ENCODE measurements around the gene TH. TPM values are rescaled to one million over a fixed set of nuclear protein-coding genes. Genes with fewer than 3 reads are reported as not detected.

The TH gene
- total RNA-seq, 2 donors from 2014 or later: not detected

DNA sequence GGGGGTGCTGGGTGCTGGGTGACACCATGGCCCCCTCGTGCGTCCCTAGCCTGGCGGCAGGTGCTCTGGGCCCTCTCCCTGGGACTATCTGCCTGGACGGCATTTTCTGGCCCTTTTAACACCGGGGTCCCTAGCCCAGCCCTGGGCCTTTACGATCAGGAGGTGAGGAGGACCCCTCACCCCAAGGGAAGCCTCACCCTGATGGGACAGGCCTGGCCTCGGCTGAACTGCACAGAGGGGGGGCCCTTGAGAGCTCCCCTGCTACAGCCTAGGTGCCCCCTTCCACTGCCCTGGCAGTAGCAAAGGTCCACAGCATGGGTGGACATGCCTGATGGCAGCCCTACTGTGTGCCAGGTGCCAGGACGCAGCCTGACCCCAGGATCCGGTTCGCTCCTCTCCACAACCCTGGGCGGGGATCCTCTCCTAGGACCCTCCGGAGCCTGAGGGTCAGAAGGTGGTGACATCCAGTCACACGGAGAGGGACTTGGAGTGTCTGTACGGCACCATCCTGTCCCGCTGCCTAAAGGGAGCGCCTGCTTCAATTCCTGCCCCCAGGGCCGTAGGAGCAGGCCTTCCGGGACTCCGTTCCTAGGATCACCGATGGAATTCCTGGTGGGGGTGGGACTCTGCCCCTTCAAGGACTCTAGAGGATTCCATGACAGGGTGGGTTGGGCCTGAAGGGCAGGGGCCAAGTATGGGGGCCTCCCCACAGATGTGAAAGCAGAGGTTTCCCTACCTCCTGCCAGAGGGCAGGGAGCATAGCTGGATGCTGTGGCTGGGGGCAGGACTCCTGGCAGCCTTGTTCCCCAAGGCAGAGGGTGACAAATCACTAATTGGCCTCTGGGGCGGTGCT, 33.0 kb upstream of the TH start:
- H3K27ac Mint-ChIP-seq: no peak overlapping the region
- no peak overlapping the region for H3K4me3 Mint-ChIP-seq
- H3K36me3 Mint-ChIP-seq (ENCODE audit: low read depth): no peaks in the 10 kb centered on the region
- peaks cover 7% of the 10 kb centered on the region for H3K27me3 Mint-ChIP-seq
- DNase-seq (peak; percentile 1 to 5 (median 3)), ATAC-seq (no peak)
- H3K9me3 ChIP-seq (ENCODE audit: control insufficient read depth, low read length, poor library complexity, severe bottlenecking): no peaks in the 10 kb centered on the region
- no peaks in the 10 kb centered on the region for H3K4me1 Mint-ChIP-seq

DNA sequence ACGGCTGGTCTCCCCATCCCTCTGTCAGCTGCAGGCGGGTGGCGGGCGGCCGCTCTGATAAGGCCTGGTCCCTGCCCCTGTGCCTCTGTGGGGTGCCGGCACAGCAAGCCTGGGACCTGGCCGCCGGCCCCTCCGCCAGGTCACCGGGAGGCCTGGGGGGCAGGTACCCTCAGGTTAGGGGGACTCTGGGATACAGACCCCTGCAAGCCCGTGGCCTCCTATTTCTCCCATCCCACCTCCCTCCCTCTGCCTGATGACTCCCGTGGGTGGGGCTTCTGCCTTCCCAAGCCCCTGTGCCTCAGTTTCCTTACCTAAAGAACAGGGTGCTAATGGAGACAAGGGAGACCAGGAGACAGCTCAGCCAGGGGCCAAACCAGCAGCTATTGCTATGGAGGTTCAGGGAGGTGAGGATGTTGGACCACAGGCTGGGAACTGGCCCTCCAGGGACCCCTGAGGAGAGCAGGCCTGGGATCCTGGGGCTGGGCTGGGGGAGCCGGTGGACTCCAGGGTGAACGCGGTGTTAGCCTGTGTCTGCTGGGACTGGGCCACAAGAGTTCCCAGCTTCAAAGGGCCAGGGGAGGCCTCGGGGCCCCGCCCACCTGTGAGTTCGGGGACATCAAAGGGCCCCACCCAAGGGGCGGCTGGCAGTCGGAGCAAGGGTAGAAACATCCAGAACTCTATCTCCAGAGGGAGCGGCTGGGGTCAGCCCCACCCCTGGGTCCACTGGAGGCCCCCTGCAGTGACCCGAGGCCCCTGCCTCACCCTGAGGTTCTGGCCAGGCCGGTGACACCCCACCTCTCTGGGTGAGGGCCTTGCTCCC, 32.0 kb upstream of the TH start:
- H3K27ac Mint-ChIP-seq: no peak overlapping the region
- peaks cover 7% of the 10 kb centered on the region for H3K27me3 Mint-ChIP-seq
- no peak overlapping the region for H3K4me3 Mint-ChIP-seq
- no peak for ATAC-seq
- no peaks in the 10 kb centered on the region for H3K36me3 Mint-ChIP-seq (ENCODE audit: low read depth)
- H3K9me3 ChIP-seq (ENCODE audit: control insufficient read depth, low read length, poor library complexity, severe bottlenecking): no peaks in the 10 kb centered on the region
- peak in 2 of 3 donors; percentile 6 to 8 for DNase-seq
- no peaks in the 10 kb centered on the region for H3K4me1 Mint-ChIP-seq

DNA sequence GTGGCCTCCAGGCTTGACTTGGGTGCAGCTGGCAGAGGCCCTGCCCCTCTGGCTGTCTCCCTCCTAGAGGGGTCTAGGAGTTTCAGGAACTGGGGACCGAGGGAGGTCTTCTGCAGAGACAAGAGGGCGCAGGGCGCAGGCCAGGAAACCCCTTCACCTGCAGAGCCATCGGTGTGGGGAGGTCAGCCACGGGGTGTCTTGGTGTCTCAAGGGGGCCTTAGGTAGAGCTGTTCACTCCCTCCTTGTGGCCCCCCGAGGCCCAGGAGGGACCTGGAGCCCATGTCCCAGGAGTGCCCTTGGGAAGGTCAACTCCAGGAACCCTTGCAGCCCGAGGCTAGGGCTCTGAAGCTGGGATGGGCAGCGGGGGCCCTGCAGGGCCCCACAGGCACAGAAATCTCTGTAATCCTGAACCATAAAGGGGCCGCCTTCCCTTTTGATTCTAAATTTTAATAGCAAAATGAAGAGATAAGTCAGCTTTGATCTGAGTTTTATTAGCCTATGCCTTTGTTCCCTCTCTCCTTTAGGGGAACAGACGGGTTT, 31.4 kb upstream of the TH start:
- H3K4me1 Mint-ChIP-seq: no peaks in the 10 kb centered on the region
- H3K4me3 Mint-ChIP-seq: no peak overlapping the region
- H3K27me3 Mint-ChIP-seq: peaks cover 3% of the 10 kb centered on the region
- H3K9me3 ChIP-seq (ENCODE audit: control insufficient read depth, low read length, poor library complexity, severe bottlenecking): no peaks in the 10 kb centered on the region
- ATAC-seq (no peak), DNase-seq (peak in 1 of 3 donors; percentile 0)
- no peaks in the 10 kb centered on the region for H3K36me3 Mint-ChIP-seq (ENCODE audit: low read depth)
- no peak overlapping the region for H3K27ac Mint-ChIP-seq

DNA sequence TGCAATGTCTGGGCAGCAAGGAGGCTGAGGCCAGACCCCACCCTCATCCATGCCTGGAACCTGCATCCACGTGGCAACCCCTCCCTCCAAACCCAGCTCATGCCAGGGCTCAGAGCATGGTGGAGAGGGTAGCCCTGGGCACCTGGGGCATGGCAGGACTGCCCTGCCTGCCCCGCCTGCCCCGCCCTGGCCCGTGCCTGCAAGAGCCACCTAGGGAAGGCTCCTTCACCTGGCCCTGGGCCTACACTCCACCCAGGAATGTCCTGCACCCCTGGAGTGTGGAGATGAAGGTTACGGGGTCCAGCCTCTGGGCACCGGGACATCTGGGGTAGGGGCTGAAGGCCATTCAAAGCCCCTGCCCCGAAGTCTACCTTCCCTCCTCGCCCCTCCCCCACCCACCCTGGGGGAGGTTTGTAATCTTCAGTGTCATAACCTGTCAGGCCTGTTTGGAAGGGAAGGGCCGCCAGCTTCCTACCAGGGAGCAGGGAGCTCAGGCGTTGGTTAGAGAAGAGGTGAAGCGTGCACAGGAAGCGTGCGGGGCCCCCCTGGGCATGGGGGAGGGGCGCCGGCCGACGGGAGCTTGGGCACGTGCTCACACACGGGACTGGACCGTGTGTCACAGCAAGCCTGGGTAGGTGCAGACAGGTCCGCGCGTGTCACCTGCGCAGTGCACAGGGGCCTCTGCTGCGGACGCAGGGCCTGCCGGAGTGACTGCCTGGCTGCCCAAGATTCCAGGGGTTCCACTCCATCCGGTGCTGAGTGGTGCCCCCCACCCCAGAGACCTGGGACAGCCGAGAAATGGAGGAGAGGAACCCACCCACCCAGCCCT, 30.7 kb upstream of the TH start:
- no peaks in the 10 kb centered on the region for H3K36me3 Mint-ChIP-seq (ENCODE audit: low read depth)
- H3K9me3 ChIP-seq (ENCODE audit: control insufficient read depth, low read length, poor library complexity, severe bottlenecking): no peaks in the 10 kb centered on the region
- H3K27ac Mint-ChIP-seq: no peak overlapping the region
- ATAC-seq: no peak
- H3K27me3 Mint-ChIP-seq: no peaks in the 10 kb centered on the region
- H3K4me1 Mint-ChIP-seq: no peaks in the 10 kb centered on the region
- peak in 1 of 3 donors; percentile 13 for DNase-seq
- H3K4me3 Mint-ChIP-seq: no peak overlapping the region

DNA sequence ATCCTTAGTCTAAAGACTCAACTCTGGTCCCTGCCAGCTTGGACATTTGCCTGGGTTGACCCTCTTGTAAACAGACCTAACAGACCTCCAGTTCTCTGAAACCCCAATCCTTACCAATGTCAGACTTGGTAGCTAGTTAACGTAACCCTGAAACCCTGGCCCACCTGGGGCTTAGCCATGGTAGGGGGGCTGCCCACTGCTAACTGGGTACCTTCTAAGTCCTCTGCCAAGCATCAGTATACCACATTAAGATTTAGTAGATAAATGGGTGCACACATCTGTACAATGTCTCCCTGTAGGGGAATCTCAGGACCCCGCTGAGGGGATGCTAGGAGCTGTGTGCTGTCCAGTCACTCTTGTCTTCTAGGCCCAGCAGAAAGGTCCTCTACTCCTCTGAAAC, 29.9 kb upstream of the TH start:
- Mint-ChIP-seq H3K4me1 (peaks cover 7% of the 10 kb centered on the region), H3K27ac (no peak overlapping the region), H3K27me3 (peaks cover 5% of the 10 kb centered on the region), H3K4me3 (no peak overlapping the region), H3K36me3 (ENCODE audit: low read depth) (peaks cover 4% of the 10 kb centered on the region)
- no peaks in the 10 kb centered on the region for H3K9me3 ChIP-seq (ENCODE audit: control insufficient read depth, low read length, poor library complexity, severe bottlenecking)
- ATAC-seq: no peak
- no peak for DNase-seq

DNA sequence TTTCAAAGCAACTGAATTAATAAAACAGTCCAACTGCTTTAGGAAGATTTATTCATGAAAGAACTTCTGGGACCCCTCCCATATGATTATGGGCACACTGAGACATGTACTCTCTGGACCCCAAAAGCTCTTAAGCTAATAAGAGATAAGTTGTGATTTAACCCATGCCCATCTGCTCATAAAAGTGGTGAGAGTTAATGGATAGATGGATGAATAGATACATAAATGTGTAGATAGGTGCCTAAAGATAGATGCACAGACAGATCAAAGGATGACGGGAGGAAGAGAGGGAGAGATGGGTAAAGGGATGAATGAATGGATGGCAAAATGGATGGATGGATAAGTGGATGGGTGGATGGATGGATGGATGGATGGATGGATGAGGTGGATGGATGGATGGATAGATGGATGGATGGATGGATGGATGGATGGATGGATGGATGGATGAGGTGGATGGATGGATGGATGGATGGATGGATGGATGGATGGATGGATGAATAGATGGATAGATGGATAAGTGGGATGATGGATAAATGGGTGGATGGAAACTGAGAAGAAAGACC, 29.4 kb upstream of the TH start:
- H3K36me3 Mint-ChIP-seq (ENCODE audit: low read depth): peaks cover 8% of the 10 kb centered on the region
- H3K4me1 Mint-ChIP-seq: peaks cover 12% of the 10 kb centered on the region
- H3K4me3 Mint-ChIP-seq: no peak overlapping the region
- DNase-seq (no peak), ATAC-seq (no peak)
- H3K27ac Mint-ChIP-seq: no peak overlapping the region
- peaks cover 10% of the 10 kb centered on the region for H3K27me3 Mint-ChIP-seq
- H3K9me3 ChIP-seq (ENCODE audit: control insufficient read depth, low read length, poor library complexity, severe bottlenecking): no peaks in the 10 kb centered on the region

DNA sequence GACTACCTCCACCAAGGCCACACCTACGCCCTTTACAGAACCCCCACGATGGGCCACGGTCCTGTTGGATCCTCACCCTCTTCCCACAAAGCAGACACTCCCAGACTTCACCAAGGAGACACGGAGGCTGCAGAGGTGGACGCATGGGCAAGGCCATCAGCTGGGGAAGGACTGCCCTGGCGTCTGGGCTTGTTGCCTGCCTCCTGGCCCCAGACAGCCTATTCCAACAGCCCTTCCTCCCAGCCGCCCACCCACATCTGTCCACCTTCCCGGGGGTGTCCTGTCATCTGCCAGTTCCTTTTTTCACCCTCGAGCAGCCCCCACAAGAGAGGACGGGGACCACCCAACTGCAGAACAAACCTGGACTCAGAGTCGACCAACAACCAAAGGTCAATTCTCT, 28.9 kb upstream of the TH start:
- no peak for DNase-seq
- H3K9me3 ChIP-seq (ENCODE audit: control insufficient read depth, low read length, poor library complexity, severe bottlenecking): no peaks in the 10 kb centered on the region
- H3K36me3 Mint-ChIP-seq (ENCODE audit: low read depth): peaks cover 8% of the 10 kb centered on the region
- H3K4me1 Mint-ChIP-seq: peaks cover 13% of the 10 kb centered on the region
- ATAC-seq: no peak
- no peak overlapping the region for H3K4me3 Mint-ChIP-seq
- peaks cover 14% of the 10 kb centered on the region for H3K27me3 Mint-ChIP-seq
- no peak overlapping the region for H3K27ac Mint-ChIP-seq

DNA sequence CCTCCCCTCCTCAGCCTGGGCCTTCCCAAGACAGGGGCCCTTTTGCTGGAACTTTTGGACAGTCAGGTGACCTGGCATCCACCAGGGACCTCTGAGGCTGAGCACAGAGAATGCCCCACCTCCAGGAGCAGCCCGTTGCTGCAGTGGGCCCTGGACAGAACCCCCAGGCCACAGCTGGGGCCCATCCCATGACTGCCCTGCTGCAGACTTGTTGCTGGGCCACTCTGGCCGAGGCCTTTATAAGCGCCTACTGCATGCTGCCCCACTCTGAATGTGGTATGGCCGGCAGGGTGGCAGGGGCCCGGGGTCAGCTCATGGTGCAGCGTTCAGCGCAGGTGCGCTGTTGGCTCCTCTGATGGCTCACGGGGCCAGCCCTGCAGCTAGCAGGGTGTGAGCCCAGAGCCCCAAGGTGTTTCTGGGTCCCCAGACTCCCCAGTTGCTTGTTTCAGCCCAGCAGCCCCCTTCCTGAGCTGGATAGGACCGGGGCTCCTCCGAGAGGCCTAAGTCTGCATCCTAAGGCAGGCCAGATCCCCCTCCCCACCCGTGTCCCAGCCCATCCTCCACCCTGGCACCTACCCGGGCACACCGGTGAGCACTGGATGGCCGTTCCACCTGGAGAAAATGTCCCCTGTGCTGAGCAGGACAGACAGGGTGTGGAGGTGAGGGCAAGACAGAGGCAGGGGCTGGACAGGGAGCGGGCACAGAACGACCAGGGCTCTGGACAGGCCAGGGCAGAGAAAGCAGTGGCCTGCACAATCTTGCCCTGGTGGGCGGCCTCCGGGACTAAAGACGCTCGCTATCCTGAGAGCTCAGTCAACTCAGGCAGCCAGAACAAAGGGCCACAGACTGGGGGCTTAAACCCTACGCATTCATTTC, 28.1 kb upstream of the TH start:
- DNase-seq: no peak
- peaks cover 14% of the 10 kb centered on the region for H3K27me3 Mint-ChIP-seq
- no peaks in the 10 kb centered on the region for H3K9me3 ChIP-seq (ENCODE audit: control insufficient read depth, low read length, poor library complexity, severe bottlenecking)
- no peak for ATAC-seq
- H3K36me3 Mint-ChIP-seq (ENCODE audit: low read depth): peaks cover 8% of the 10 kb centered on the region
- H3K4me1 Mint-ChIP-seq: peaks cover 15% of the 10 kb centered on the region
- no peak overlapping the region for H3K27ac Mint-ChIP-seq
- H3K4me3 Mint-ChIP-seq: no peak overlapping the region

DNA sequence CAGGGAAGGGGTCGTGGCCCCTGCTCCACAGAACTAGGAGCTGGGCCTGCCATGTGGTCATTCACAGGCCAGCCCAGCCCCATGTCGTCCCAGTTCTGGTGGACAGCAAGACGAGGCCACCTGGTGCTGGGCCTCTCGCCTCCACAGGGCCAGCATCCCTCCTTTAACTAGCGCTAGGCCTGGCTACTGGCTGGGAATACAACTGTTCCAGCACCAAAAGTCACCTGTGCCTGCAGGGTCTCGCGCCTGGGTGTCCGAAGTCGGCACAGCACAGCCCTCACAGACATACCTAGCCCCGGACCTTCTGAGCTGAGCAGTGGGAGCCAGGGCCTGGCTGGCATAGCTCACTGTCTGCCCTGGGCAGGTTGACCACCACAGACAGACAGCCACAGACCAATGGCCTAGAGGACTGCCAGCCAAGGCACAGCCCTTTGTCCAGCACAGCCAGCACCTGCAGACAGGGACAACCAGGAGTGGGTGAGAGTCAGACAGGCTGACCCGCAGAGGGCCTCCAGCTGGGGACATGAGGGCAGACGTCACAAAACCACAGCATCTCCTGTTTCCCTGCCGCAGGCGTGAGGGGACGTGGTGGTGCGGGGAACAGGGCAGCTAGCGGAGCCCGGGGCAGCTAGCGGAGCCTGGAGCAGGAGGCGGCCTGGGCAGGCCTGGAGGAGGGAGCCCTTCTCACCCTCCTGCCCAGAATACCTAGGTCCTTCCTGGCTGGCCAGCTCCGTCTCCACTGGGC, 27.2 kb upstream of the TH start:
- peaks cover 14% of the 10 kb centered on the region for H3K27me3 Mint-ChIP-seq
- peaks cover 8% of the 10 kb centered on the region for H3K36me3 Mint-ChIP-seq (ENCODE audit: low read depth)
- ATAC-seq: no peak
- no peak overlapping the region for H3K4me3 Mint-ChIP-seq
- DNase-seq: no peak
- H3K9me3 ChIP-seq (ENCODE audit: control insufficient read depth, low read length, poor library complexity, severe bottlenecking): no peaks in the 10 kb centered on the region
- no peak overlapping the region for H3K27ac Mint-ChIP-seq
- peaks cover 15% of the 10 kb centered on the region for H3K4me1 Mint-ChIP-seq

DNA sequence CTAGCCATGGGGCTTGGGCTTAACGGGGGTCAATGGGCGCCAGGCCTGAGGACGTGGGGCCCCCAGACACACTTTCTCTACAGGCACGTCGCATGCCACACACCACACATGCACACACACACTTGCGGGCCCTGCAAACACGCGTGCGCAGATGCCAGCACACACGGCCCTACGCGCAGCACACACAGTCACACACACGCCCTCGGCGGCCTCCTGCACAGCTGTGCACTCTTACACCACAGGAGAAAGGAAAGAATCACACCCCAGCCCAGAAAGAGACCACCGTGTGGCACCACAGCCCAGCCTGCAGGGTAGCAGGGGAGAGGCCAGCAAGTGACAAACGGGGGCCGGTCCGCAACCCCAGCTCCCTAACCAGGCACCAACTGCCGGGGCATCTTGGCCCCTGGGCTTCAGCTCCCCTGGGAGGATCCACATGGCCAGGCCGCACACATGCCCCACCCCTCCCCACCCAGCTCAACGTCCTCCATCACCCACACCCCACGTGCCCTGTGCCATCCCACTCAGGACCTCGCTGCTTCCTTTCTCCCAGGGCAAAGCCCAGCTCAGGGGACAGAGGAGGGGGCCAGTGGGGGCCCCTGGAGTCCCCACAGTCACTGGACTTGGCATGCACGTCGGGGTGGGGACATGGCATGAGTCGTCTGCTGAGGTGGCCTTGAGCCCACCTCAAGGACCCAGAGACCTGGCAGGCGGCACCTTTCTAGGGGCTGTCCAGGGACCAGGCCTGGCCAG, 26.3 kb upstream of the TH start:
- H3K36me3 Mint-ChIP-seq (ENCODE audit: low read depth): peaks cover 8% of the 10 kb centered on the region
- H3K27me3 Mint-ChIP-seq: peaks cover 14% of the 10 kb centered on the region

More for the DNA sequence above, 26.3 kb upstream of the TH start:
- no peak for ATAC-seq
- no peak overlapping the region for H3K27ac Mint-ChIP-seq
- no peak for DNase-seq
- no peak overlapping the region for H3K4me3 Mint-ChIP-seq
- peaks cover 15% of the 10 kb centered on the region for H3K4me1 Mint-ChIP-seq
- no peaks in the 10 kb centered on the region for H3K9me3 ChIP-seq (ENCODE audit: control insufficient read depth, low read length, poor library complexity, severe bottlenecking)
